OCI-LY3 (cell line): Measurements from ENCODE around the gene ZNF267.

Experiments
- EZH2phosphoT487 ChIP-seq: fragments of 200-600 bp; shearing (Covaris generic); IDR thresholded peaks from 2 replicates; pipeline ENCODE4 v1.6.1; 2018; ENCODE audit warnings: antibody characterized with exemption, mixed run types, low read depth
- TF ChIP-seq, protein P1 (sequence below): fragments of 200-600, 300-600 bp; sonication (generic); IDR thresholded peaks from 2 replicates; pipeline ENCODE4 v1.5.1; 2014; ENCODE audit warnings: antibody characterized with exemption, low read length, low read depth

DNA sequence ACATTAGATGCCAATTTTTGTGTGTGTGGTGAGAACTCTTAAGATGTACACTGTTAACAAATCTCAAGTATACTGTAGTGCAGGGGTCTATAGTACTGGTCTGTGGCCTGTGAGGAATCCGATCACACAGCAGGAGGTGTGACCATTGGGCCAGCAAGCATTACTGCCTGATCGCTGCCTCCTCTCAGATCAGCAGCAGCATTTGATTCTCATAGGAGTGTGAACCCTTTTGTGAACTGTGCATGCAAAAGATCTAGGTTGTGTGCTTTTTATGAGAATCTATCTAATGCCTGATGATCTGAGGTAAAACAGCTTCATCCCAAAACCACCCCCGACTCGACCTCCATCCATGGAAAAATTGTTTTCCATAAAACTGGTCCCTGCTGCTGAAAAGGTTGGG, 12.6 kb downstream of the ZNF267 start:
- TF ChIP-seq, protein P1, sequence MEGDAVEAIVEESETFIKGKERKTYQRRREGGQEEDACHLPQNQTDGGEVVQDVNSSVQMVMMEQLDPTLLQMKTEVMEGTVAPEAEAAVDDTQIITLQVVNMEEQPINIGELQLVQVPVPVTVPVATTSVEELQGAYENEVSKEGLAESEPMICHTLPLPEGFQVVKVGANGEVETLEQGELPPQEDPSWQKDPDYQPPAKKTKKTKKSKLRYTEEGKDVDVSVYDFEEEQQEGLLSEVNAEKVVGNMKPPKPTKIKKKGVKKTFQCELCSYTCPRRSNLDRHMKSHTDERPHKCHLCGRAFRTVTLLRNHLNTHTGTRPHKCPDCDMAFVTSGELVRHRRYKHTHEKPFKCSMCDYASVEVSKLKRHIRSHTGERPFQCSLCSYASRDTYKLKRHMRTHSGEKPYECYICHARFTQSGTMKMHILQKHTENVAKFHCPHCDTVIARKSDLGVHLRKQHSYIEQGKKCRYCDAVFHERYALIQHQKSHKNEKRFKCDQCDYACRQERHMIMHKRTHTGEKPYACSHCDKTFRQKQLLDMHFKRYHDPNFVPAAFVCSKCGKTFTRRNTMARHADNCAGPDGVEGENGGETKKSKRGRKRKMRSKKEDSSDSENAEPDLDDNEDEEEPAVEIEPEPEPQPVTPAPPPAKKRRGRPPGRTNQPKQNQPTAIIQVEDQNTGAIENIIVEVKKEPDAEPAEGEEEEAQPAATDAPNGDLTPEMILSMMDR: no peak
- no peak for TF ChIP-seq EZH2phosphoT487
